ENCODE data around the gene HMGB4.

DNA sequence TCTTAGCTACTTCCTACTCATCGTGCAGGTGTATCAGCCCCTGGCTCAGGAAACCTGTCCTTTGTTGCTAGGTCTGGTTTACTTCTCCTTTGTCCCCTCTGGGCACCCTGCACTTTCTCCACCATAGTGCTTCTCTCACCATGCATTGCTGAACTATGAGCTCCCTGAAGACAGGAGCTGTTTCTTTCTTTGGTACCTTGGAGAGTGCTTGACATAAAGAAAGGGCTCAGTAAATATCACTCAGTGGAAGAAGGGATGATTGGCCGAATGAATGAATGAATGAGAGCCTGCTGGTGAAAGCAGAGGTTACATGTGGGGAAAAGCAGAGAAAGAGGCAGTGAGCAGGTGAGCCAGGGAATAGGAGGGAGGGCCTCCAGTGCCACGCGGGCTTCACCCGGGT lies 9.8 kb upstream of the HMGB4 start:
- TF ChIP-seq, protein P1, sequence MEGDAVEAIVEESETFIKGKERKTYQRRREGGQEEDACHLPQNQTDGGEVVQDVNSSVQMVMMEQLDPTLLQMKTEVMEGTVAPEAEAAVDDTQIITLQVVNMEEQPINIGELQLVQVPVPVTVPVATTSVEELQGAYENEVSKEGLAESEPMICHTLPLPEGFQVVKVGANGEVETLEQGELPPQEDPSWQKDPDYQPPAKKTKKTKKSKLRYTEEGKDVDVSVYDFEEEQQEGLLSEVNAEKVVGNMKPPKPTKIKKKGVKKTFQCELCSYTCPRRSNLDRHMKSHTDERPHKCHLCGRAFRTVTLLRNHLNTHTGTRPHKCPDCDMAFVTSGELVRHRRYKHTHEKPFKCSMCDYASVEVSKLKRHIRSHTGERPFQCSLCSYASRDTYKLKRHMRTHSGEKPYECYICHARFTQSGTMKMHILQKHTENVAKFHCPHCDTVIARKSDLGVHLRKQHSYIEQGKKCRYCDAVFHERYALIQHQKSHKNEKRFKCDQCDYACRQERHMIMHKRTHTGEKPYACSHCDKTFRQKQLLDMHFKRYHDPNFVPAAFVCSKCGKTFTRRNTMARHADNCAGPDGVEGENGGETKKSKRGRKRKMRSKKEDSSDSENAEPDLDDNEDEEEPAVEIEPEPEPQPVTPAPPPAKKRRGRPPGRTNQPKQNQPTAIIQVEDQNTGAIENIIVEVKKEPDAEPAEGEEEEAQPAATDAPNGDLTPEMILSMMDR (IDR thresholded peaks at IDR 0.05; ENCODE audit: low read depth, low read length), result no peak
- TF ChIP-seq EZH2phosphoT487 (IDR thresholded peaks at IDR 0.05; ENCODE audit: low read depth), result no peak

Measured in OCI-LY3 (cell line).